Measurements from ENCODE around the gene NOL4.

DNA sequence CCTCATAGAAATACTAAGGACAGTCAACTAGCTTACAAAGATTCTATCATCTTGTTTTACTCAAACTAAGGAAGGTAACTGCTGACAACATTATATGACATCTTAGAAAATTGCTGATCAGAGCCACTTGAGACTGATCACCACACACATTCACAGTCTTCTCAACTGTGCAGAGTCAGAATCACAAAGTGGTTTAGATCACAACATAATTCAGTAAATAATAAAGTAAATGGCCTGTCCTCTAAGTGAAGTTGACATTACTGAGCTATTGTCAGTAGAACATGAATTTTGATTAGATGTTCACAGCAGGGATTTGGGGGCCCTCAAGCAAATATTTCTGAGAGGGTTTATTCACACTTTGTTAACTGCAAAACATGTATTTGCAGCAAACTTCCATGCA, 28.5 kb downstream of the NOL4 start:
- TF ChIP-seq, protein P1, sequence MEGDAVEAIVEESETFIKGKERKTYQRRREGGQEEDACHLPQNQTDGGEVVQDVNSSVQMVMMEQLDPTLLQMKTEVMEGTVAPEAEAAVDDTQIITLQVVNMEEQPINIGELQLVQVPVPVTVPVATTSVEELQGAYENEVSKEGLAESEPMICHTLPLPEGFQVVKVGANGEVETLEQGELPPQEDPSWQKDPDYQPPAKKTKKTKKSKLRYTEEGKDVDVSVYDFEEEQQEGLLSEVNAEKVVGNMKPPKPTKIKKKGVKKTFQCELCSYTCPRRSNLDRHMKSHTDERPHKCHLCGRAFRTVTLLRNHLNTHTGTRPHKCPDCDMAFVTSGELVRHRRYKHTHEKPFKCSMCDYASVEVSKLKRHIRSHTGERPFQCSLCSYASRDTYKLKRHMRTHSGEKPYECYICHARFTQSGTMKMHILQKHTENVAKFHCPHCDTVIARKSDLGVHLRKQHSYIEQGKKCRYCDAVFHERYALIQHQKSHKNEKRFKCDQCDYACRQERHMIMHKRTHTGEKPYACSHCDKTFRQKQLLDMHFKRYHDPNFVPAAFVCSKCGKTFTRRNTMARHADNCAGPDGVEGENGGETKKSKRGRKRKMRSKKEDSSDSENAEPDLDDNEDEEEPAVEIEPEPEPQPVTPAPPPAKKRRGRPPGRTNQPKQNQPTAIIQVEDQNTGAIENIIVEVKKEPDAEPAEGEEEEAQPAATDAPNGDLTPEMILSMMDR (IDR thresholded peaks at IDR 0.05): no peak
- TF ChIP-seq POLR2A (IDR thresholded peaks at IDR 0.05): no peak

All from gastroesophageal sphincter (tissue), 3 donors.